Vagina (tissue), 2 donors: ENCODE data around the gene PDE6C.

ENCODE experiments used
- POLR2A ChIP-seq, 2 donors: fragments of 450-650 bp; IDR thresholded peaks; one replicate each; pipeline ENCODE4 v1.6.1; 2017; ENCODE audit warnings: antibody characterized with exemption in 2 of 2, mild to moderate bottlenecking in 2 of 2, moderate library complexity in 2 of 2
- POLR2AphosphoS5 ChIP-seq, 2 donors: sonication (generic); formaldehyde crosslinking; IDR thresholded peaks; one replicate each; pipeline ENCODE4 v1.9.0; 2017; ENCODE audit warnings: antibody characterized with exemption in 2 of 2, mild to moderate bottlenecking in 2 of 2, low read depth in 1 of 2; ENCODE audit not compliant: insufficient read depth in 1 of 2
- TF ChIP-seq, protein P1 (sequence below), 3 experiments: fragments of 450-650 bp in 2 of 3; fragments of 200-600 bp in 1 of 3; sonication (generic) in 1 of 3; IDR thresholded peaks; one replicate each; pipeline ENCODE4 v1.5.1; 2017 to 2019; ENCODE audit warnings: antibody characterized with exemption in 3 of 3, mild to moderate bottlenecking in 2 of 3, moderate library complexity in 2 of 3

DNA sequence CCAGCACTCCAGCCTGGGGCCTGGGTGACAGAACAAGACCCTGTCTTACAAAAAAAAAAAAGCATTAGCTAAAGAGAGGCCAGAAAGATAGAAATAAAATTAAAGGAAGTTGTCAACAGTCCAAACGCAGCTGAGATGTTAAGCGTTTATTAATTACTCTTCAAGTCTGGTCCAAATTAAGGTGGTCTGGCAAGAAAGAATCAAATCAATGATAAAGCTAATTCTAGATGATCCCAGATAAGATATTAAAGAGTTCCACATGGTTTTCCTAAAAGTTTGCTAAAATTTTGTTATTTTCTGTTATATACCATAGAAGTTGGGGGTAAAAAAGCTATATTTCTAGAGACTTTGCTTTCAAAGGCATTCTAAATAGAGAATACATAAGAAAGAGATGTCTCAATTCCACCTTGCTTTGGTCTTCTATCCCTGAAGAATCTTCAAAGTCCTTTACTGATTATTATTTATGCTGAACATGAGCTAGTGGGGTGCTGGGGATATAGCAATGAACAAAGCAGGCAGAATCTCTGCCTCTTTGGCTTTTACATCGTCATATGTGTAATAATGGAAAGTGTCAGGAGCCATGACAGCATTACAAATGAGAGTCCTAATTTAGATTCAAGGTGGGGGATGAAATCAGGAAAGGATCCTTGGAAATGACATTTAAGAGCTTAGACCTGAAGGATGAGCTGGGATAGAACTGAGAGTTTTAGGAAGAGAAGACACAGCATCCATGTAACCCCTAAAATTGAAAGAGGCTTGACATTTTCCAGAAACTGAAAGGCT, 66.7 kb downstream of the PDE6C start:
- TF ChIP-seq POLR2AphosphoS5 (IDR thresholded peaks at IDR 0.05; ENCODE audit: insufficient read depth in 1 of 2, low read depth in 1 of 2) (no peak), POLR2A (IDR thresholded peaks at IDR 0.05) (no peak)
- TF ChIP-seq, protein P1, sequence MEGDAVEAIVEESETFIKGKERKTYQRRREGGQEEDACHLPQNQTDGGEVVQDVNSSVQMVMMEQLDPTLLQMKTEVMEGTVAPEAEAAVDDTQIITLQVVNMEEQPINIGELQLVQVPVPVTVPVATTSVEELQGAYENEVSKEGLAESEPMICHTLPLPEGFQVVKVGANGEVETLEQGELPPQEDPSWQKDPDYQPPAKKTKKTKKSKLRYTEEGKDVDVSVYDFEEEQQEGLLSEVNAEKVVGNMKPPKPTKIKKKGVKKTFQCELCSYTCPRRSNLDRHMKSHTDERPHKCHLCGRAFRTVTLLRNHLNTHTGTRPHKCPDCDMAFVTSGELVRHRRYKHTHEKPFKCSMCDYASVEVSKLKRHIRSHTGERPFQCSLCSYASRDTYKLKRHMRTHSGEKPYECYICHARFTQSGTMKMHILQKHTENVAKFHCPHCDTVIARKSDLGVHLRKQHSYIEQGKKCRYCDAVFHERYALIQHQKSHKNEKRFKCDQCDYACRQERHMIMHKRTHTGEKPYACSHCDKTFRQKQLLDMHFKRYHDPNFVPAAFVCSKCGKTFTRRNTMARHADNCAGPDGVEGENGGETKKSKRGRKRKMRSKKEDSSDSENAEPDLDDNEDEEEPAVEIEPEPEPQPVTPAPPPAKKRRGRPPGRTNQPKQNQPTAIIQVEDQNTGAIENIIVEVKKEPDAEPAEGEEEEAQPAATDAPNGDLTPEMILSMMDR (IDR thresholded peaks at IDR 0.05): no peak
